H1 (cell line): ENCODE results near the gene BZW2. TPM values are rescaled to one million over a fixed set of nuclear protein-coding genes. Genes with fewer than 3 reads are reported as not detected.

Experiments
- CTCF ChIA-PET: fragments of 300-600 bp; sonication (Branson Sonifier 250); formaldehyde crosslinking; loops from one replicate; lab custom pipeline; 2021; ENCODE audit not compliant: partially characterized antibody; lab: Charles Lee
- POLR2A ChIA-PET: fragments of 300-600 bp; sonication (Branson Sonifier 250); formaldehyde crosslinking; loops from one replicate; lab custom pipeline; 2021; ENCODE audit warnings: inconsistent platforms; ENCODE audit not compliant: partially characterized antibody; lab: Charles Lee
- DNase-seq, 2 experiments: peaks; one replicate each; pipeline versions ENCODE4 v3.0.0 to v3.0.0-alpha.2; 2010 to 2022; ENCODE audit warnings: low spot score in 2 of 2, low read depth in 1 of 2, mixed read lengths in 1 of 2
- FAIRE-seq: peaks from 2 replicates; lab custom pipeline; 2011; peaks lifted over from hg19 to GRCh38; lab: Jason Lieb, UNC
- H2AFZ ChIP-seq: 2 replicates; pipeline ENCODE4 v1.8.1; 2012; ENCODE audit warnings: low read length, inconsistent platforms
- H2AK5ac ChIP-seq: 2 replicates; pipeline ENCODE4 v1.6.1; 2013; ENCODE audit warnings: low read depth, low read length
- H2BK120ac ChIP-seq: replicated peaks from 2 replicates; pipeline ENCODE3; 2013; ENCODE audit warnings: low read depth, low read length, inconsistent platforms
- H2BK12ac ChIP-seq: 2 replicates; pipeline ENCODE4 v1.6.1; 2013; ENCODE audit warnings: low read depth, low read length
- H2BK15ac ChIP-seq: 2 replicates; pipeline ENCODE4 v1.6.1; 2013; ENCODE audit warnings: low read length
- H2BK20ac ChIP-seq: 2 replicates; pipeline ENCODE4 v1.6.1; 2013; ENCODE audit warnings: low read length
- H2BK5ac ChIP-seq: 2 replicates; pipeline ENCODE4 v1.6.1; 2013; ENCODE audit warnings: low read depth, low read length
- H3K14ac ChIP-seq: 2 replicates; pipeline ENCODE4 v1.6.1; 2013; ENCODE audit warnings: inconsistent platforms; ENCODE audit not compliant: insufficient read length
- H3K18ac ChIP-seq: 2 replicates; pipeline ENCODE4 v1.6.1; 2013; ENCODE audit warnings: low read length; ENCODE audit errors: extremely low read depth
- H3K23ac ChIP-seq: 2 replicates; pipeline ENCODE4 v1.6.1; 2013; ENCODE audit warnings: inconsistent platforms; ENCODE audit not compliant: insufficient read length
- H3K23me2 ChIP-seq: 2 replicates; pipeline ENCODE4 v1.6.1; 2013; ENCODE audit warnings: low read depth, low read length
- H3K27ac ChIP-seq: 2 replicates; pipeline ENCODE4 v1.6.1; 2011; ENCODE audit warnings: low read depth, low read length, inconsistent platforms
- H3K27me3 ChIP-seq, 4 experiments: replicated peaks in 1 of 4; 1 replicate in 1 of 4; 2 replicates in 3 of 4; pipeline versions ENCODE4 v1.6.1 to v1.8.1; 2011 to 2013; ENCODE audit warnings: low read length in 3 of 4, mild to moderate bottlenecking in 3 of 4, inconsistent platforms in 2 of 4, mixed read lengths in 2 of 4, moderate library complexity in 1 of 4; ENCODE audit not compliant: control insufficient read depth in 3 of 4, insufficient read depth in 3 of 4; ENCODE audit errors: extremely low read depth in 1 of 4
- H3K36me3 ChIP-seq, 4 experiments: 2 replicates each; pipeline versions ENCODE4 v1.6.1 to v1.8.1; 2011 to 2013; ENCODE audit warnings: mild to moderate bottlenecking in 4 of 4, low read length in 3 of 4, moderate library complexity in 2 of 4, control low read depth in 1 of 4, inconsistent platforms in 1 of 4; ENCODE audit not compliant: insufficient read depth in 4 of 4, control insufficient read depth in 2 of 4
- H3K4ac ChIP-seq: replicated peaks from 2 replicates; pipeline ENCODE3; 2013; ENCODE audit warnings: low read length, low read depth, mixed read lengths, inconsistent platforms; ENCODE audit not compliant: insufficient read length
- H3K4me1 ChIP-seq, 4 experiments: replicated peaks in 1 of 4; 1 replicate in 1 of 4; 2 replicates in 3 of 4; pipeline versions ENCODE4 v1.6.1 to v1.8.1; 2011 to 2013; ENCODE audit warnings: low read length in 3 of 4, inconsistent platforms in 2 of 4, mixed read lengths in 1 of 4; ENCODE audit not compliant: insufficient read depth in 4 of 4, control insufficient read depth in 3 of 4
- H3K4me2 ChIP-seq, 2 experiments: 2 replicates each; pipeline versions ENCODE4 v1.6.1 to v1.8.1; 2011 to 2013; ENCODE audit warnings: low read depth in 2 of 2, low read length in 2 of 2, control low read depth in 1 of 2, inconsistent platforms in 1 of 2, mild to moderate bottlenecking in 1 of 2; ENCODE audit not compliant: insufficient read depth in 1 of 2
- H3K4me3 ChIP-seq, 4 experiments: fragments of 200-600, 300-600 bp in 1 of 4; sonication (generic), shearing (Covaris generic), sonication (Bioruptor Twin) in 1 of 4; 2 replicates each; pipeline versions ENCODE4 v1.5.1 to v1.8.1; 2011 to 2016; ENCODE audit warnings: low read length in 4 of 4, low read depth in 3 of 4, control low read depth in 2 of 4, inconsistent platforms in 2 of 4, mild to moderate bottlenecking in 2 of 4, mixed read lengths in 1 of 4, moderate library complexity in 1 of 4; ENCODE audit not compliant: insufficient read depth in 2 of 4; ENCODE audit errors: extremely low read depth in 1 of 4
- H3K56ac ChIP-seq: replicated peaks from 2 replicates; pipeline ENCODE3; 2013; ENCODE audit warnings: low read depth, mild to moderate bottlenecking, mixed read lengths, low read length, inconsistent platforms; ENCODE audit not compliant: insufficient read length
- H3K79me1 ChIP-seq: 2 replicates; pipeline ENCODE4 v1.6.1; 2013; ENCODE audit warnings: low read depth, low read length, control low read depth
- H3K79me2 ChIP-seq, 2 experiments: 2 replicates each; pipeline versions ENCODE4 v1.6.1 to v1.8.1; 2012 to 2013; ENCODE audit warnings: low read length in 2 of 2, mild to moderate bottlenecking in 2 of 2, inconsistent platforms in 1 of 2; ENCODE audit not compliant: insufficient read depth in 2 of 2, control insufficient read depth in 1 of 2
- H3K9ac ChIP-seq, 4 experiments: replicated peaks in 1 of 4; 1 replicate in 1 of 4; 2 replicates in 3 of 4; pipeline versions ENCODE4 v1.6.1 to v1.8.1; 2011 to 2013; ENCODE audit warnings: low read depth in 3 of 4, low read length in 3 of 4, control low read depth in 2 of 4, mild to moderate bottlenecking in 2 of 4, moderate library complexity in 2 of 4, inconsistent platforms in 1 of 4; ENCODE audit errors: extremely low read depth in 1 of 4
- H3K9me3 ChIP-seq, 2 experiments: 2 replicates each; pipeline versions ENCODE4 v1.6.1 to v1.8.1; 2012 to 2013; ENCODE audit warnings: mild to moderate bottlenecking in 2 of 2, moderate library complexity in 2 of 2, control low read depth in 1 of 2, inconsistent platforms in 1 of 2, low read depth in 1 of 2, low read length in 1 of 2, mixed read lengths in 1 of 2; ENCODE audit not compliant: insufficient read depth in 2 of 2
- H4K20me1 ChIP-seq, 2 experiments: replicated peaks in 1 of 2; 2 replicates each; pipeline versions ENCODE3 to v1.8.1; 2011 to 2013; ENCODE audit warnings: inconsistent platforms in 2 of 2, low read length in 2 of 2, mild to moderate bottlenecking in 1 of 2; ENCODE audit not compliant: insufficient read depth in 2 of 2, control insufficient read depth in 1 of 2
- H4K5ac ChIP-seq: 2 replicates; pipeline ENCODE4 v1.6.1; 2013; ENCODE audit warnings: low read length, low read depth, mixed read lengths, inconsistent platforms; ENCODE audit not compliant: insufficient read length
- H4K8ac ChIP-seq: 2 replicates; pipeline ENCODE4 v1.8.0; 2013; ENCODE audit warnings: mild to moderate bottlenecking, moderate library complexity, low read length, inconsistent platforms; ENCODE audit not compliant: insufficient read depth; ENCODE audit errors: extremely low read depth
- H4K91ac ChIP-seq: replicated peaks from 2 replicates; pipeline ENCODE3; 2013; ENCODE audit warnings: low read length, mixed read lengths, inconsistent platforms; ENCODE audit not compliant: insufficient read length
- JUN ChIP-seq: IDR thresholded peaks from 2 replicates; pipeline ENCODE4 v1.6.1; 2011; ENCODE audit warnings: low read depth, mild to moderate bottlenecking, improper control_type of control experiment, low read length
- KDM5A ChIP-seq: fragments of 200-600 bp; IDR thresholded peaks from 2 replicates; pipeline ENCODE4 v1.7.1; 2012; ENCODE audit warnings: mild to moderate bottlenecking, low read length, inconsistent platforms, mixed read lengths
- NRF1 ChIP-seq: IDR thresholded peaks from 2 replicates; pipeline ENCODE4 v1.6.1; 2011; ENCODE audit warnings: mild to moderate bottlenecking, low read depth, low read length, improper control_type of control experiment
- POLR2A ChIP-seq, 2 experiments: IDR thresholded peaks; 1 replicate in 1 of 2; 2 replicates in 1 of 2; pipeline ENCODE4 v1.6.1; 2011; ENCODE audit warnings: low read depth in 2 of 2, low read length in 2 of 2, mild to moderate bottlenecking in 2 of 2; ENCODE audit errors: control extremely low read depth in 1 of 2
- RAD21 ChIP-seq, 2 experiments: IDR thresholded peaks in 1 of 2; conservative IDR thresholded peaks in 1 of 2; 2 replicates each; pipeline ENCODE4 v1.6.1; 2011; ENCODE audit warnings: low read depth in 2 of 2, low read length in 2 of 2, improper control_type of control experiment in 1 of 2, inconsistent platforms in 1 of 2, mild to moderate bottlenecking in 1 of 2, moderate library complexity in 1 of 2
- polyA plus RNA-seq, 7 experiments: library from polyadenylated mRNA; depleted of rRNA in 3 of 7; stranded (reverse) in 5 of 7; unstranded in 2 of 7; fragments of >200 nt in 5 of 7; fragments of 200-250 nt in 2 of 7; gene quantifications; 1 replicate in 5 of 7; 2 replicates in 1 of 7; 4 replicates in 1 of 7; pipeline versions ENCODE4 v1.2.1 to v1.2.3, GENCODE V29; 2011 to 2013; ENCODE audit warnings: missing spikeins in 2 of 7, mixed read lengths in 2 of 7
- total RNA-seq: library from RNA; stranded (reverse); fragmentation: NEBNext Ultra II Directional; extraction: Animal tissue kit (Norgen Biotek cat#: 25700); gene quantifications from 2 replicates; pipeline ENCODE4 v1.2.1, GENCODE V29; 2021

The BZW2 gene
- total and polyA plus RNA-seq, 2 of the 8 experiments (the other 6 are each of a cell fraction or from before 2014, with no cell fraction given) = 32.3 to 103 TPM

DNA sequence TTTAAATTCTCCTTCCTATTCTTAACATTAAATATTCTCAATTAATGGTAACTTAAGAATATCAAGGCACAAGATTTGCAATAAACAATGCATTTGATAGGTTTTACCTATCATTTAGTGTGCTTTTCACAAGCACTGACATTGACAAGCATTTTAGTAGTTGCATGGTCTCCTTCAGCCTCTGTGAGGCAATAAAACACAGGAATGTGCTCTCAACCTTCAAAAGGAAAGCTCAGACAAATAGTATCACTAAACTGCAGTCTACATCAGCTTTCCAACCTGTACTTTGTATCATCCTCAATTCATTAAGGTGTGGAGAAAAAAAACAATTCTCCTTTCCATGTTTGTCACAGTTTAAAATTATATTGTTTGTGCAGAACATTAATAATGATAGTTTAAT, 56.5 kb downstream of the BZW2 start:
- Histone ChIP-seq H3K36me3 (peaks cover 11 to 66% (median 27%) of the 10 kb centered on the region in 4 experiments), H3K27me3 (no peaks in the 10 kb centered on the region), H4K91ac (no peak overlapping the region), H3K4me1 (no peaks in the 10 kb centered on the region), H3K23ac (no peak overlapping the region), H3K23me2 (no peaks in the 10 kb centered on the region), H2BK120ac (no peak overlapping the region), H3K79me2 (no peaks in the 10 kb centered on the region), H4K5ac (no peak overlapping the region), H2BK12ac (no peak overlapping the region), H3K4ac (no peak overlapping the region), H2BK20ac (no peak overlapping the region), H3K79me1 (no peaks in the 10 kb centered on the region), H3K9me3 (no peaks in the 10 kb centered on the region), H3K14ac (no peak overlapping the region), H3K18ac (no peak overlapping the region), H2AFZ (no peak overlapping the region), H3K27ac (no peak overlapping the region), H3K56ac (no peak overlapping the region), H4K8ac (no peak overlapping the region), H2BK15ac (no peak overlapping the region), H3K9ac (no peak overlapping the region), H3K4me2 (no peak overlapping the region), H2AK5ac (no peak overlapping the region), H3K4me3 (no peak overlapping the region), H4K20me1 (peaks cover 0 to 2% of the 10 kb centered on the region in 2 experiments), H2BK5ac (no peak overlapping the region)
- no peak for DNase-seq
- FAIRE-seq = no peak
- ChIA-PET POLR2A (no interaction called here), CTCF (no interaction called here)
- TF ChIP-seq JUN = no peak
- peak; percentile 32 to 35 for TF ChIP-seq RAD21 (IDR thresholded peaks at IDR 0.05 in 1 of 2, conservative IDR thresholded peaks at IDR 0.05 in 1 of 2; ENCODE audit: low read depth in 2 of 2, low read length in 2 of 2)
- no peak for TF ChIP-seq NRF1
- no peak for TF ChIP-seq POLR2A (IDR thresholded peaks at IDR 0.05; ENCODE audit: control extremely low read depth in 1 of 2, low read depth in 2 of 2, low read length in 2 of 2)
- no peak for TF ChIP-seq KDM5A
